Measurements from ENCODE around the gene PCYT1A. TPM values are rescaled to one million over a fixed set of nuclear protein-coding genes. Genes with fewer than 3 reads are reported as not detected.

PCYT1A gene
- total RNA-seq, 4 donors from 2014 or later = 55.7 to 62.7 (median 59.3) TPM

GRCh38 chr3:196225763-196226364, 61.7 kb downstream of the PCYT1A start:
- no peak overlapping the region for H3K27ac ChIP-seq (replicated peaks in 1 of 4)
- H3K4me1 ChIP-seq = peaks cover 0 to 3% (median 1%) of the 10 kb centered on the region in 4 donors
- TF ChIP-seq CTCF (IDR thresholded peaks at IDR 0.05) (no peak), EP300 (IDR thresholded peaks at IDR 0.05) (no peak), POLR2A (IDR thresholded peaks at IDR 0.05; ENCODE audit: low read depth) (no peak), POLR2AphosphoS5 (IDR thresholded peaks at IDR 0.05) (no peak)
- H3K36me3 ChIP-seq = no peaks in the 10 kb centered on the region
- DNase-seq (ENCODE audit: extremely low spot score) = no peak
- intact Hi-C loops (cut with DNase I) = no loop called here
- H3K27me3 ChIP-seq = peaks cover 0 to 23% (median 0%) of the 10 kb centered on the region in 4 donors
- no peaks in the 10 kb centered on the region for H3K9me3 ChIP-seq
- 87% methylated on average over 15 of the region's 15 CpGs for WGBS
- no peak overlapping the region for H3K4me3 ChIP-seq

- intact Hi-C loops (cut with DNase I) = no loop called here
- no peaks in the 10 kb centered on the region for H3K36me3 ChIP-seq
- H3K27me3 ChIP-seq = peaks cover 0 to 23% (median 0%) of the 10 kb centered on the region in 4 donors
- WGBS = 95% methylated on average over 10 of the region's 10 CpGs
- no peaks in the 10 kb centered on the region for H3K9me3 ChIP-seq
- DNase-seq (ENCODE audit: extremely low spot score) = no peak
- H3K27ac ChIP-seq (replicated peaks in 1 of 4) = no peak overlapping the region
- no peak for TF ChIP-seq EP300 (IDR thresholded peaks at IDR 0.05)
- TF ChIP-seq POLR2AphosphoS5 (IDR thresholded peaks at IDR 0.05) = no peak
- TF ChIP-seq CTCF (IDR thresholded peaks at IDR 0.05) = no peak
- TF ChIP-seq POLR2A (IDR thresholded peaks at IDR 0.05; ENCODE audit: low read depth) = no peak
- H3K4me3 ChIP-seq = no peak overlapping the region
- H3K4me1 ChIP-seq = peaks cover 0 to 3% (median 1%) of the 10 kb centered on the region in 4 donors
Observed at GRCh38 chr3:196225086-196225485, 62.4 kb downstream of the PCYT1A start.

GRCh38 chr3:196222876-196223595, 64.5 kb downstream of the PCYT1A start:
- intact Hi-C loops (cut with DNase I) = no loop called here
- Histone ChIP-seq H3K4me3 (no peak overlapping the region), H3K36me3 (no peaks in the 10 kb centered on the region), H3K27ac (replicated peaks in 1 of 4) (no peak overlapping the region), H3K27me3 (peaks cover 0 to 23% (median 0%) of the 10 kb centered on the region in 4 donors), H3K9me3 (no peaks in the 10 kb centered on the region), H3K4me1 (peaks cover 6 to 17% (median 14%) of the 10 kb centered on the region in 4 donors)
- WGBS = 64% methylated on average over 19 of the region's 19 CpGs
- DNase-seq (ENCODE audit: extremely low spot score) = no peak
- no peak for TF ChIP-seq POLR2A (IDR thresholded peaks at IDR 0.05; ENCODE audit: low read depth)
- no peak for TF ChIP-seq CTCF (IDR thresholded peaks at IDR 0.05)
- TF ChIP-seq EP300 (IDR thresholded peaks at IDR 0.05) = no peak
- no peak for TF ChIP-seq POLR2AphosphoS5 (IDR thresholded peaks at IDR 0.05)

GRCh38 chr3:196220991-196221390, 66.5 kb downstream of the PCYT1A start:
- no peaks in the 10 kb centered on the region for H3K36me3 ChIP-seq
- WGBS = 95% methylated on average over 7 of the region's 7 CpGs

More at GRCh38 chr3:196220991-196221390, 66.5 kb downstream of the PCYT1A start:
- intact Hi-C loops (cut with DNase I) = no loop called here
- H3K4me3 ChIP-seq = no peak overlapping the region
- no peaks in the 10 kb centered on the region for H3K9me3 ChIP-seq
- H3K27ac ChIP-seq (replicated peaks in 1 of 4) = no peak overlapping the region
- H3K27me3 ChIP-seq = peaks cover 0 to 28% (median 1%) of the 10 kb centered on the region in 4 donors
- TF ChIP-seq CTCF (IDR thresholded peaks at IDR 0.05) = no peak
- peaks cover 5 to 15% (median 13%) of the 10 kb centered on the region in 4 donors for H3K4me1 ChIP-seq
- no peak for DNase-seq (ENCODE audit: extremely low spot score)
